GM12878 (cell line): ENCODE data around the gene DNAJC15.

ENCODE experiments used
- MAX ChIP-seq: IDR thresholded peaks from 2 replicates; pipeline ENCODE4 v1.6.1; 2012; ENCODE audit warnings: low read depth, low read length, improper control_type of control experiment
- ZNF24 ChIP-seq: fragments of 450-650 bp; IDR thresholded peaks from 2 replicates; pipeline ENCODE4 v1.6.1; 2017; ENCODE audit warnings: antibody characterized with exemption, mild to moderate bottlenecking

DNA sequence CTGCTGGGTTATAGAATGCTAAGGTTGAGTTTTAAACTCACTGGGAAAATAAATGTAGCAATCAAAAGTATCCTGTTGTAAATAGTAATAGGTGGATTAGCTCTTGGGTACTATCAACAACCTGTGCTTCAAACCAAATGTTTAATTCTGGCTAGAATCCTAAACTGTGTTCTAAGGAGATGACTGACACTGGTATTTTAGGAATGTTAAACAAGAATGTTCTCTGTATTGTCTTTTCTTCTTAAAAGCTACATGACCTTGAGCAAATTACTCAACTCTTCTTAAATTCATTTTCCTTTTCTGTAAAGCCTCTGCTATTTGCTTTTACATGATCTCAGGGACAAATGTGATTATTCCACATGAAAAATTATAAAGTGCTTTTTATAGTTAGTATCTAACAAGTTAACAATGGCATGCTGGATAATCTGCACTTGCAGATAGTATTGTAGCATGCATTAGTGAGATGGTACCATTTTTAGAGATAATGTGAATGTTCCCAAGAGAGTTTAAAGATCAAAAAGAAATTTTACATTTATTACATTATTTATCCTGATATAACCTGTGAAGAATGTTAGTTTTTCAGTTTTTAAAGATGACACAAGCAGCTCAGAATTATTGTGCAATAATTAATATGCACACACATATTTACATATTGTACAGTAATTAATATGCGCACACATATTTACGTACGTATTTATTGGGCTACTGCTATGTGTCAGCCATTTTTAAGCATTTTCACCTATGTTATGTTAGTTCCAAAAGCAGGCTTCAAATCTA lies 17.7 kb upstream of the DNAJC15 start:
- TF ChIP-seq MAX, result no peak
- TF ChIP-seq ZNF24, result no peak
